Cardiac septum (tissue), 1 donor: ENCODE results near the gene N4BP2. TPM values are rescaled to one million over a fixed set of nuclear protein-coding genes. Genes with fewer than 3 reads are reported as not detected.
"Not testable (repeated sequence)": the region's sequence is repeated elsewhere in the genome, so short reads cannot be mapped to it uniquely, and the experiment has no call there.

Source experiments
- DNase-seq: peaks from one replicate; pipeline ENCODE4 v3.0.0-alpha.2; 2020; ENCODE audit warnings: low spot score
- intact Hi-C: fragments of 100-400 bp; cut with DNase I; formaldehyde crosslinking; loops from one replicate; pipeline ENCODE4 v1.14.0; 2022
- total RNA-seq: library from RNA; stranded (reverse); fragmentation: NEBNext Ultra II Directional; extraction: Animal tissue kit (Norgen Biotek cat#: 25700); gene quantifications from one replicate; pipeline ENCODE4 v1.2.1, GENCODE V29; 2021
- donor health status: DM: no; HTN: no; CAD: no.

Gene N4BP2
- total RNA-seq, 1 donor from 2014 or later = 5.2 TPM

DNA sequence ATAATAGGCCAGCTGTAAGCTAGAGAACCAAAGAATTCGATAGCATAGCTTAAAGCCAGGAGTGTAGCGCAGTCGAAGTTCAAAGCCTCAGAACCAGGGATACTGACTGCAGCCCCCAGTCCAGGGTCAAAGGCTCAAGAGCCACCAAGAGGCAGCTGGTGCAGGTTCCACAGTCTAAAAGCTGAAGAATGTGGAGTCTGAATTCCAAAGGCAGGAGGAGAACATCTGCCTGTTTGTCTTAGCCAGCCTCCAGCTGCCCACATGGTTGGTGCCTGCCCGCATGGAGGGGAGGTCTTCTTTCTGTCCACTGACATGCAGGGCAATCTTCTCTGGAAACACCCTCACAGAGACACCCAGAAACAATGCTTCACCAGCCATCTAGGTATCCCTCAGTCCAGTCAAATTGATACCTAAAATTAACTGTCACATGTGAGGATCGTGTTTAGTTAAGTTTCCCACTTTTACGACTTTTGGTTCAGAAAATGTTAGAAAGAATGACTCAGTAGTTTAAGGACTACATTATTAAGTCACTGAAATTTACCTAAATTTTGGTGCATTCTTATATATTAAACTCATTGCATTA lies 87.4 kb downstream of the N4BP2 start:
- no peak for DNase-seq
- intact Hi-C loops = no loop called here

- intact Hi-C loops = no loop called here
- DNase-seq = no peak
These were observed 88.1 kb downstream of the N4BP2 start for GRCh38 chr4:40144716-40145115.

DNA sequence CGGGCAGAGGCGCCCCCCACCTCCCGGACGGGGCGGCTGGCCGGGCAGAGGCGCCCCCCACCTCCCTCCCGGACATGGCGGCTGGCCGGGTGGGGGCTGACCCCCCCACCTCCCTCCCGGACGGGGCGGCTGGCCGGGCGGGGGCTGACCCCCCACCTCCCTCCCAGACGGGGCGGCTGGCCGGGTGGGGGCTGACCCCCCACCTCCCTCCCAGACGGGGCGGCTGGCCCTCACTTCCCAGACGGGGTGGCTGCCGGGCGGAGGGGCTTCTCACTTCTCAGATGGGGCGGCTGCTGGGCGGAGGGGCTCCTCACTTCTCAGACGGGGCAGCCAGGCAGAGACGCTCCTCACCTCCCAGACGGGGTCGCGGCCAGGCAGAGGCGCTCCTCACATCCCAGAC lies 90.8 kb downstream of the N4BP2 start:
- DNase-seq, intact Hi-C loops: not testable (repeated sequence)

DNA sequence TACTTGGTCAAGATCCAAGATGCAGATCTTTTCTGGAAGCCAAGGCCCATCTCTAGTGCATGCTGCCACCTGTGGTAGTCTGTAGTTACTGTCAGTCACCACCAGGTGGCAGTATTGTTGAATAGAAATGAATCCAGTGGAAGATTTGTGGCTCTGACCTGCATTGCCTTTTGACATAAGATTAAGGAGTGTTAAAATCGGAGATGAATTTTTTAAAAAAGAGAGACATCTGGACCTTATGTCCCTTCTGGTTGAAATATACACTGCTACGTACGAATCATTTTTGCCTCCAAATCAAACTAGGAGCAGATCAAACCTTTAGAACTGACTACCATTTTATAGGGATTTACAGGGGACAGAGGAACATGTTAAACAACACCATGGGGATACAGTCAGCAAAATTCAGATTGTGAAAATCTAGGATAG lies 93.3 kb downstream of the N4BP2 start:
- no peak for DNase-seq
- intact Hi-C loops = loop anchor here (5.0 kb wide), 1 partner anchor 157 kb away; no protein-coding TSS in a partner anchor

- intact Hi-C loops = loop anchor here (5.0 kb wide), 1 partner anchor 156 kb away; no protein-coding TSS in a partner anchor
- no peak for DNase-seq
These were observed 94.3 kb downstream of the N4BP2 start for GRCh38 chr4:40150932-40151331.

DNA sequence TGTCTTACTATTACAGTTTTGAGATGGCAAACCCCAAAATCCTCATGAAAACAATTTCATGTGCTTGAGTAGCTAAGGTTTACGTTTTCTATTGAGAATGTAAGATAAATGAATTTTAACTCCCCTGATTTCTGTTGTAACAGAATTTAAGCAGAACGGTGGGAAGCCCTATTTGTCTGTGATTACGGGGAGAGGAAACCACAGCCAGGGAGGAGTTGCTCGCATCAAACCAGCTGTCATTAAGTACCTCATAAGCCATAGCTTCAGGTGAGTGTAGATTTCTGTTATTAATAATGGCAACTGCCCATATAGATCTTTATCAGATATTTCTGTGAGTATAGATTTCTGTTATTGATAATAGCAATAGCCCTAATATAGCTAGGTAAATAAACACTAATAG lies 96.0 kb downstream of the N4BP2 start:
- intact Hi-C loops = loop anchor here (5.0 kb wide), 1 partner anchor 155 kb away; no protein-coding TSS in a partner anchor

GRCh38 chr4:40157436-40157835 lies 100.8 kb downstream of the N4BP2 start:
- intact Hi-C loops = no loop called here
- no peak for DNase-seq

More for the DNA sequence above, 96.0 kb downstream of the N4BP2 start:
- no peak for DNase-seq

DNA sequence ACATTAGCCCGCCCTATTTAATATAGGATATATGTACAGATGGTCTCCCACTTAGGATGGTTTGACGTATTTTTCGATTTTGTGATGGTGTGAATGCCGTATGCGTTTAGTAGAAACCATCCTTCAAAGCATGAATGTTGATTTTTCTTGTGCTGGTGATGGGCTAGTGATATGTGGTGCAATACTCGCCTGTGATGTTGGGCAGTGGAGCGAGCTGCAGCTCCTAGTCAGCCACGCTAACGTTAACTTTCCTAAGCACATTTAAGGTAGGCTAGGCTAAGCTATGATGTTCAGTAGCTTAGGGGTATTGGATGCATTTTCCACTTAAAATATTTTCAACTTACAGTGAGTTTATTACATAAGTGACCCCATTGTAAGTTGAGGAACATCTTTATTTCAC lies 103.6 kb downstream of the N4BP2 start:
- no peak for DNase-seq
- intact Hi-C loops = no loop called here

DNA sequence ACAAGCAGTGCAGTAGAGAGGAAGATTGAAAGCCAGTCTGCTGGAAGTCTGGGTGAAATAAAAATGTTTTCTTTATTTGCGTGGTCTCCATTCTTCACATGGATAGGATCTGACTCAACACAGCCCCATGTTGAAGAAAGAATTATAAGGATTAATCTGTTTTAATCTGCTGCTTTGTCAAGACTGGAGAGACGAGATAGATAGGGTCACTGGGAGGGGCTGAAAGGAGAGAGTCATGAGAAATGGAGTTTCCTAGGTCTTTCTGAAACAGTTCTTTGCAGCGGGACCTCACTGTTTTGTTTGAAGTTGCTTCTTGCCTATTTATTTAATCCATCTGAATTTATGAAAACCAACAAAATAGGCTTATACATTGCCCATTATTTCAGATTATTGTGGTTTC lies 107.8 kb downstream of the N4BP2 start:
- no peak for DNase-seq
- intact Hi-C loops = no loop called here

GRCh38 chr4:40165916-40166315 lies 109.3 kb downstream of the N4BP2 start:
- intact Hi-C loops = no loop called here
- DNase-seq = no peak

- intact Hi-C loops = no loop called here
These were observed 111.4 kb downstream of the N4BP2 start for GRCh38 chr4:40168070-40168469.

GRCh38 chr4:40170588-40170987 lies 113.9 kb downstream of the N4BP2 start:
- intact Hi-C loops = no loop called here
- no peak for DNase-seq

More at GRCh38 chr4:40168070-40168469, 111.4 kb downstream of the N4BP2 start:
- DNase-seq = no peak

GRCh38 chr4:40173470-40173875 lies 116.8 kb downstream of the N4BP2 start:
- DNase-seq = no peak
- intact Hi-C loops = no loop called here

GRCh38 chr4:40176602-40177001 lies 120.0 kb downstream of the N4BP2 start:
- intact Hi-C loops = no loop called here
- no peak for DNase-seq

DNA sequence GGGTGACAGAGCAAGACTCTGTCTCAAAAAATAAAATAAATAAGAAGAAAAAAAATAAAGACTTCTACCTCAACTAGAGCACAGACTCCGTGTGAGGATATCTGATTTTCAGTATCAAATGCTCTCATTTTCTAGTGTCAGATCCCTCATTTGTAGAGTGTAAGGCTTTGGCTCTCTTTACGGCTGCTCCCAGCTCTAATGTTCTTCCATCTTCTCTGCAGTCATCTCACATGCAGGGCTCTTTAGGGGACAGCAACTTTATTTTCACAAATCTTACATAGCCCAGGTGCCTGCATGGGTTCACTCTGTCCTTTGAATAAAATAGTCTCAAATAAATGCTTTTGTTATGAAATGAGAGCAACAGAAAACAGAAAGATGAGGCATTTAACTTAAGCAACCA lies 120.9 kb downstream of the N4BP2 start:
- intact Hi-C loops = no loop called here
- DNase-seq = no peak

GRCh38 chr4:40178672-40179071 lies 122.0 kb downstream of the N4BP2 start:
- DNase-seq = no peak
- intact Hi-C loops = no loop called here

- no peak for DNase-seq
- intact Hi-C loops = no loop called here
These were observed 122.7 kb downstream of the N4BP2 start for GRCh38 chr4:40179360-40179759.

DNA sequence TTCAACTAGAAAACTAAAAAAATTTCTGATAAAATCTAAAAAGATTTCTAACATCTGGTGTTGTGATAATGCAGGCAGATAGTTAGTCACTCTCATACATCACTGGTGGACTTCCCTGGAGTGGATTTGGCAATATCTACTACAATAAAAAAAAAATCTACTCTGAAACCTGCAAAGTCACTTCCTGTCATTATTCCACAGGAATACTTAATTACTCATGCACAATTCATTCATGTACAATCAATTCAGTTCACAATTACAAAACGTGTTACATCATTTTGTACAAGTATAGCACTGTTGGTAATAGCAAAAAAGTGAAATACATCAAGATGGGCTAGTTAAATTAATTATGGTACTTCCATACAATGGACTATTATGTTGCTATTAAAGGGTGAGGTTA lies 123.7 kb downstream of the N4BP2 start:
- no peak for DNase-seq
- intact Hi-C loops = no loop called here

GRCh38 chr4:40182001-40182400 lies 125.4 kb downstream of the N4BP2 start:
- intact Hi-C loops = no loop called here
- no peak for DNase-seq

DNA sequence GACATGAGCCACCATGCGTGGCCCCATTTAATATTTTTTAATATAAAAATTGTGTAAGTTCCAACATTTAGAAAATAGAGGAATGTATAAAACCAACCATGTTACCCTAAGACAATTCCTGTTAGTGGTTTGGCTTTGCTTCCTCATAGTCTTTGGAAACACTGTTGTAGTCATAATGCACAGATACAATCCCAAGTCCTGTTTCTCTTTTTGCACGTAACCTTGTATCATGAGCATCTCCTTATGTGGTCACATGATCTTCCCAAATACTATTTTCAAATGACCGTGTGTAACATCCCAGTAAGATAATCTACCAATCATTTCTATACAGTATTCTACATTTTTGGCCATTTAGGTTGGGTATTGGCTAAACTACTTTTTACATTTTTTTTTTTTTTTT lies 126.3 kb downstream of the N4BP2 start:
- DNase-seq = no peak
- intact Hi-C loops = no loop called here

DNA sequence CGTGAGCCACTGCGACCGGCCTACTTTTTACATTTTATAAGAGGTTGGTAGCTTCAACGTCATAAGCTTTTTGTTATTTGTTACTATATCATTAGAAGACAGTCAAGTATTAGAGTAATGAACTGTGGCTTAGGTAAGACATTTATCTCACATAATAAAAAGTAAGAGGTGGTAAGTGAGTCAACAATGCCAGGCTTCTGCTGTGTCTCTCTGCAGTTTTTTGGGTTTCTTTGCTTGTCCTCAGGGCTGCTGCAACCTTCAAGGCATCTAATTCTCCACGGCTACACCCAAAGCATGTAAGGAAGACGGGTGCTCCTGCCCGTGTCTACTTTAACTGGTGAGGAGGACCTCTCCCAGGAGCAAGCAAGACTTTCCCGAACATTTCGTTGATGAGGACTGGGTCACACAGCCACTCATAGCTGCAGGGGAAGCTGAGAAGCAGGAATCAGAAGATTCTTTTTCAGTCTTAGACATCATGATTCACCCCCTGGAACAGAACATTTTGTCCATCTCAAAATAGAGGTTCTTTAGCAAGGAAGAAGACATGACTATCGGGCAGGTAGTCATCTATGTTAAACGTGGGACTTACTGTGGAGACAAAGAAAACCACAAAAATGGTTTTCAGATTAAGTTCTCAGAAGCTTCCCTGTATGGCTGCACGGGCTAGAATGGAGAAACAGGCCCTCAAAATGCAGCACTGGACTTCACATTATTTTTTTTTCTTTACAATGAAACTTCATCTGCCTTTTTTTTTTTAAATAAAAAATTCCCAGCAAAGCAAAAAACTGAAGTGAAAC lies 127.2 kb downstream of the N4BP2 start:
- DNase-seq = no peak
- intact Hi-C loops = no loop called here
